ENCODE results near the gene ABCB11.

The ABCB11 gene

GRCh38 chr2:168969865-168970264, 61.3 kb downstream of the ABCB11 start:
- Histone ChIP-seq H3K4me3 (ENCODE audit: low read length in 2 of 2) (no peak overlapping the region), H3K36me3 (ENCODE audit: control insufficient read depth in 2 of 2, insufficient read depth in 2 of 2, low read length in 2 of 2) (no peaks in the 10 kb centered on the region), H3K9ac (ENCODE audit: low read length in 2 of 2) (no peak overlapping the region), H3K4me1 (ENCODE audit: control insufficient read depth, insufficient read depth, low read length) (no peaks in the 10 kb centered on the region), H3K9me3 (ENCODE audit: control insufficient read depth in 2 of 2, low read length in 2 of 2) (no peaks in the 10 kb centered on the region), H3K27me3 (ENCODE audit: control insufficient read depth in 1 of 2, insufficient read depth in 2 of 2, low read length in 2 of 2) (no peaks in the 10 kb centered on the region), H3K27ac (ENCODE audit: low read length) (no peak overlapping the region)

DNA sequence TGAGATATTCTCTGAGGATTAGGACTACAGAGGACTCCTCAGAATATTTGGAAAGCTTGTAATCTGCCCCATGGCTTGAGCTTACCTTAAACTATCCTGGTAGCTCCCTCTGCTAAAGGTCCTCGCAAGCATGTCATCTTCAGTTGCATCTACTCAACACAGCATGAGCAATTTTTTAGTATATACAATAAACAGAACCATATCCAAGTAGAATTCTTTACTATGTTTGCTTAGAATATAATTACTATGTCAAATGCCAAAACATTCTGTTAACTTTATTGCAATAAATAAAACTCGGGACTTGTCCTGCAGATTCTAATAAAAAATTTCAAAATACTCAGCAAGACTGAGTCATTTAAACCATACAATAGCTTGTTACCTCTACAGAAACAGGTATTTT, 62.8 kb downstream of the ABCB11 start:
- no peaks in the 10 kb centered on the region for H3K27me3 ChIP-seq (ENCODE audit: control insufficient read depth in 1 of 2, insufficient read depth in 2 of 2, low read length in 2 of 2)
- no peaks in the 10 kb centered on the region for H3K36me3 ChIP-seq (ENCODE audit: control insufficient read depth in 2 of 2, insufficient read depth in 2 of 2, low read length in 2 of 2)
- H3K27ac ChIP-seq (ENCODE audit: low read length): no peak overlapping the region
- no peaks in the 10 kb centered on the region for H3K4me1 ChIP-seq (ENCODE audit: control insufficient read depth, insufficient read depth, low read length)
- H3K4me3 ChIP-seq (ENCODE audit: low read length in 2 of 2): no peak overlapping the region
- no peak overlapping the region for H3K9ac ChIP-seq (ENCODE audit: low read length in 2 of 2)
- H3K9me3 ChIP-seq (ENCODE audit: control insufficient read depth in 2 of 2, low read length in 2 of 2): no peaks in the 10 kb centered on the region

- Histone ChIP-seq H3K9me3 (ENCODE audit: control insufficient read depth in 2 of 2, low read length in 2 of 2) (no peaks in the 10 kb centered on the region), H3K4me3 (ENCODE audit: low read length in 2 of 2) (no peak overlapping the region), H3K4me1 (ENCODE audit: control insufficient read depth, insufficient read depth, low read length) (no peaks in the 10 kb centered on the region), H3K9ac (ENCODE audit: low read length in 2 of 2) (no peak overlapping the region), H3K27ac (ENCODE audit: low read length) (no peak overlapping the region), H3K27me3 (ENCODE audit: control insufficient read depth in 1 of 2, insufficient read depth in 2 of 2, low read length in 2 of 2) (no peaks in the 10 kb centered on the region), H3K36me3 (ENCODE audit: control insufficient read depth in 2 of 2, insufficient read depth in 2 of 2, low read length in 2 of 2) (no peaks in the 10 kb centered on the region)
Measured at GRCh38 chr2:168964251-168964807, 66.8 kb downstream of the ABCB11 start.

- H3K27ac ChIP-seq (ENCODE audit: low read length): no peak overlapping the region
- H3K9ac ChIP-seq (ENCODE audit: low read length in 2 of 2): no peak overlapping the region
- H3K4me1 ChIP-seq (ENCODE audit: control insufficient read depth, insufficient read depth, low read length): no peaks in the 10 kb centered on the region
- H3K9me3 ChIP-seq (ENCODE audit: control insufficient read depth in 2 of 2, low read length in 2 of 2): no peaks in the 10 kb centered on the region
- H3K27me3 ChIP-seq (ENCODE audit: control insufficient read depth in 1 of 2, insufficient read depth in 2 of 2, low read length in 2 of 2): no peaks in the 10 kb centered on the region
- no peak overlapping the region for H3K4me3 ChIP-seq (ENCODE audit: low read length in 2 of 2)
- H3K36me3 ChIP-seq (ENCODE audit: control insufficient read depth in 2 of 2, insufficient read depth in 2 of 2, low read length in 2 of 2): no peaks in the 10 kb centered on the region
Measured at GRCh38 chr2:168962636-168963035, 68.5 kb downstream of the ABCB11 start.

DNA sequence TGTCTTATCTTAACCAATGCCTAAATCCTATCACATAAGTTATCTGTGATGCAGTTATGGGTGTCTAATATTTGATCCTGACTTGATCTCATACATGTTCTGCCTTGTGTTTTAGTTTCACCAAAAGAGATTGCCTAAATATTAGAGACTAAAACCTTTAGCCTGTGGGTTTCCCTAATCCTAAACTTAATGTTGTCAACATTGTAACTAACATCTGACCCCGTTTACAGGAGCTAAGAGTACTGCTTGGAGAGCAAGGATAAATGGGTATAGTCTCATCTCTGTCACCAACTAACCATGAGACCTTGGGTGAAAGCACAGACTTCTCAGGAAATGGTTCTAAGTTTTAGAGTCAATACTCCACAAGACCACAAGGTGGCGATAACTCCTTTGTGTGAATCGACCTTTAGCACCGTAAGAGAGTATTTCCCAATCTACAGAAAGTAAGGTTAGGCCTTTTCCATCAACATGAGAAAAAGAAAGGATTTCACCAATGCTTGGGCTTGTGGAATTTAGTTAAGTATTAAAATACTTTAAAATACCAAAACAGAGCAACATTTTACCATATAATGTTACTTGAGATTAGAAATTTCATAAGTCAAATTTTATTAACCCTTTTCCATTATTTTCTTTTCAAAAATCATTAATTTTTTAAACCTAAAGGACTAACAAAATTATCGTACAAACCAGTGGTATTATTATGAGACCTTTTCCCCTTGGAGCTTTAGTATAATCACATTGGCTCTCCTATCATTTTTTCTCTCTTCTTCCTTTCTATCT, 69.5 kb downstream of the ABCB11 start:
- Histone ChIP-seq H3K9ac (ENCODE audit: low read length in 2 of 2) (no peak overlapping the region), H3K27me3 (ENCODE audit: control insufficient read depth in 1 of 2, insufficient read depth in 2 of 2, low read length in 2 of 2) (no peaks in the 10 kb centered on the region), H3K27ac (ENCODE audit: low read length) (no peak overlapping the region), H3K9me3 (ENCODE audit: control insufficient read depth in 2 of 2, low read length in 2 of 2) (no peaks in the 10 kb centered on the region), H3K36me3 (ENCODE audit: control insufficient read depth in 2 of 2, insufficient read depth in 2 of 2, low read length in 2 of 2) (no peaks in the 10 kb centered on the region), H3K4me3 (ENCODE audit: low read length in 2 of 2) (no peak overlapping the region), H3K4me1 (ENCODE audit: control insufficient read depth, insufficient read depth, low read length) (no peaks in the 10 kb centered on the region)

DNA sequence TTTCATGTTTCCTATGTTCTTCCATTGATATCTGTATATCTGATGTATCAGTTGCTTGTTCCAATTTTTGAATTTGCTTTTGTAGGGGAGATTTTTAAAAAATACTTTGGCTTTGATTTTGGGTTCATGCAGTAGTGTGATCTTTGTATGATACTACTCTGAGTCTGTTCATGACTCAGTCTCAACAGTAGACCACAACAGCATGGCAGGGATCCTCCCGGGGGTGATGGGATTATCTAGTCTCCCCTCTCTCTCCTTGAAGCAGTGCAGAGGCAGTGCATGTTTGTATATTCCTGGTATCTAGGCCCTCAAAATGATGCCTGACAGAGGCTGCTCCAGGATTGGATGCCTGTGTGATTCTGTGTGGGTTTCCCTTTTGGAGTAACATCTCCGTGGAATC, 74.7 kb downstream of the ABCB11 start:
- Histone ChIP-seq H3K9me3 (ENCODE audit: control insufficient read depth in 2 of 2, low read length in 2 of 2) (no peaks in the 10 kb centered on the region), H3K27me3 (ENCODE audit: control insufficient read depth in 1 of 2, insufficient read depth in 2 of 2, low read length in 2 of 2) (no peaks in the 10 kb centered on the region), H3K4me1 (ENCODE audit: control insufficient read depth, insufficient read depth, low read length) (no peaks in the 10 kb centered on the region), H3K9ac (ENCODE audit: low read length in 2 of 2) (no peak overlapping the region), H3K36me3 (ENCODE audit: control insufficient read depth in 2 of 2, insufficient read depth in 2 of 2, low read length in 2 of 2) (no peaks in the 10 kb centered on the region), H3K27ac (ENCODE audit: low read length) (no peak overlapping the region), H3K4me3 (ENCODE audit: low read length in 2 of 2) (no peak overlapping the region)

DNA sequence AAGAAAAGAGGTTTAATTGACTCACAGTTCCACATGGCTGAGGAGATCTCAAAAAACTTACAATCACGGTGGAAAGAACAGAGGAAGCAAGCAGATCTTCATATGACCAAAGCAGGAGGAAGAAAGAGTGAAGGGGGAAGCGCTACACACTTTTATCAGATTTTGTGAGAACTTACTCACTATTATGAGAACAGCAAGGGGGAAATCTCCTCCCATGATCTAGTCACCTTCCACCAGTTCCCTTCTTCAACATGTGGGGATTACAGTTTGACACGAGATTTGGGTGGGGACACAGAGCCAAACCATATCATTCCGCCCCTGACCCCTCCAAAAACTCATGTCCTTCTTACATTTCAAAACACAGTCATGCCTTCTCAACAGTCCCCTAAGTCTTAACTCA, 75.8 kb downstream of the ABCB11 start:
- no peak overlapping the region for H3K27ac ChIP-seq (ENCODE audit: low read length)

DNA sequence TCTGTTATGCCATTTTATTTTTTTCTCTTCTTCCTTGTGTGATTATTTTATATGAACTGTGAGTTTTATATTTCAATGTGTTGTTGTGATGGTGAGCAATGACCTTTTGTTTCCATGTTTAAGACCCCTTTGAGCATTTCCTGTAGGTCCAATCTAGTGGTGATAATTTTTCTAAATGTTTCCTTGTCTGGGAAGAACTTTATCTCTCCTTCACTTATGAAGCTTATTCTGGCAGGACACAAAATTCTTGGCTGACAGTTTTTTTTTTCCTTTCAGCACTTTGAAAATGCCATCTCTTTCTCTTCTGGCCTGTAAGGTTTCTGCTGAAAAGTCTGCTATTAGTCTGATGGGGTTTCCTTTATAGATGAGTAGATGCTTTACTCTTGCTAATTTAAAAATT, 76.9 kb downstream of the ABCB11 start:
- no peaks in the 10 kb centered on the region for H3K27me3 ChIP-seq (ENCODE audit: control insufficient read depth in 1 of 2, insufficient read depth in 2 of 2, low read length in 2 of 2)
- H3K4me3 ChIP-seq (ENCODE audit: low read length in 2 of 2): no peak overlapping the region
- H3K9me3 ChIP-seq (ENCODE audit: control insufficient read depth in 2 of 2, low read length in 2 of 2): peaks cover 0 to under 1% of the 10 kb centered on the region in 2 donors
- H3K9ac ChIP-seq (ENCODE audit: low read length in 2 of 2): no peak overlapping the region
- H3K27ac ChIP-seq (ENCODE audit: low read length): no peak overlapping the region
- H3K4me1 ChIP-seq (ENCODE audit: control insufficient read depth, insufficient read depth, low read length): no peaks in the 10 kb centered on the region
- no peaks in the 10 kb centered on the region for H3K36me3 ChIP-seq (ENCODE audit: control insufficient read depth in 2 of 2, insufficient read depth in 2 of 2, low read length in 2 of 2)

More for the DNA sequence above, 75.8 kb downstream of the ABCB11 start:
- Histone ChIP-seq H3K4me3 (ENCODE audit: low read length in 2 of 2) (no peak overlapping the region), H3K4me1 (ENCODE audit: control insufficient read depth, insufficient read depth, low read length) (no peaks in the 10 kb centered on the region), H3K27me3 (ENCODE audit: control insufficient read depth in 1 of 2, insufficient read depth in 2 of 2, low read length in 2 of 2) (no peaks in the 10 kb centered on the region), H3K36me3 (ENCODE audit: control insufficient read depth in 2 of 2, insufficient read depth in 2 of 2, low read length in 2 of 2) (no peaks in the 10 kb centered on the region), H3K9me3 (ENCODE audit: control insufficient read depth in 2 of 2, low read length in 2 of 2) (no peaks in the 10 kb centered on the region), H3K9ac (ENCODE audit: low read length in 2 of 2) (no peak overlapping the region)

- Histone ChIP-seq H3K4me1 (ENCODE audit: control insufficient read depth, insufficient read depth, low read length) (no peaks in the 10 kb centered on the region), H3K4me3 (ENCODE audit: low read length in 2 of 2) (no peak overlapping the region), H3K27me3 (ENCODE audit: control insufficient read depth in 1 of 2, insufficient read depth in 2 of 2, low read length in 2 of 2) (no peaks in the 10 kb centered on the region), H3K9me3 (ENCODE audit: control insufficient read depth in 2 of 2, low read length in 2 of 2) (peaks cover 0 to 6% of the 10 kb centered on the region in 2 donors), H3K9ac (ENCODE audit: low read length in 2 of 2) (no peak overlapping the region), H3K27ac (ENCODE audit: low read length) (no peak overlapping the region), H3K36me3 (ENCODE audit: control insufficient read depth in 2 of 2, insufficient read depth in 2 of 2, low read length in 2 of 2) (no peaks in the 10 kb centered on the region)
Measured at GRCh38 chr2:168952424-168952823, 78.7 kb downstream of the ABCB11 start.

- Histone ChIP-seq H3K27me3 (ENCODE audit: control insufficient read depth in 1 of 2, insufficient read depth in 2 of 2, low read length in 2 of 2) (no peaks in the 10 kb centered on the region), H3K27ac (ENCODE audit: low read length) (no peak overlapping the region), H3K36me3 (ENCODE audit: control insufficient read depth in 2 of 2, insufficient read depth in 2 of 2, low read length in 2 of 2) (no peaks in the 10 kb centered on the region)
Measured at GRCh38 chr2:168951871-168952270, 79.3 kb downstream of the ABCB11 start.

DNA sequence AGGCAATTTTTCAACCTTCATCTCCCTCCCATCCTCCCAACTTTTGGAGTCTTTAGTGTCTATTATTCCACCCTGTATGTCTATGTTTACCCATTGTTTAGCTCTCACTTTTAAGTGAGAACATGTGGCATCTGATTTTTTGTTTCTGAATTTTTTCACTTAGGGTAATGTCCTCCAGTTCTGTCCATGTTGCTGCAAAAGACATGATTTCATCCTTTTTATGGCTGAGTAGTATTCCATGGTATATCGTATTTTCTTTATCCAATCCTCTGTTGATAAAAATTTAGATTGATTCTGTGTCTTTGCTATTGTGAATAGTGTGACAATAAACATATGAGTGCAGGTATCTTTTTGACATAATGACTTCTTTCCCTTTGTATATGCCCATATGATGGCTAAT, 81.8 kb downstream of the ABCB11 start:
- Histone ChIP-seq H3K4me1 (ENCODE audit: control insufficient read depth, insufficient read depth, low read length) (no peaks in the 10 kb centered on the region), H3K36me3 (ENCODE audit: control insufficient read depth in 2 of 2, insufficient read depth in 2 of 2, low read length in 2 of 2) (no peaks in the 10 kb centered on the region), H3K27ac (ENCODE audit: low read length) (no peak overlapping the region), H3K4me3 (ENCODE audit: low read length in 2 of 2) (no peak overlapping the region), H3K27me3 (ENCODE audit: control insufficient read depth in 1 of 2, insufficient read depth in 2 of 2, low read length in 2 of 2) (no peaks in the 10 kb centered on the region), H3K9ac (ENCODE audit: low read length in 2 of 2) (no peak overlapping the region), H3K9me3 (ENCODE audit: control insufficient read depth in 2 of 2, low read length in 2 of 2) (peaks cover 0 to 6% of the 10 kb centered on the region in 2 donors)

More at GRCh38 chr2:168951871-168952270, 79.3 kb downstream of the ABCB11 start:
- Histone ChIP-seq H3K9me3 (ENCODE audit: control insufficient read depth in 2 of 2, low read length in 2 of 2) (peaks cover 0 to 6% of the 10 kb centered on the region in 2 donors), H3K4me1 (ENCODE audit: control insufficient read depth, insufficient read depth, low read length) (no peaks in the 10 kb centered on the region), H3K4me3 (ENCODE audit: low read length in 2 of 2) (no peak overlapping the region), H3K9ac (ENCODE audit: low read length in 2 of 2) (no peak overlapping the region)

Measured in stomach smooth muscle (tissue), 2 donors.